HCT116 (cell line): ENCODE data around the gene PIGN.

Experiments
- EZH2 ChIP-seq: fragments of 200-600 bp; sonication (generic); IDR thresholded peaks from 2 replicates; pipeline ENCODE4 v1.6.1; 2017; ENCODE audit warnings: antibody characterized with exemption, mixed run types
- POLR2A ChIP-seq: IDR thresholded peaks from 2 replicates; pipeline ENCODE4 v1.7.0; 2011; ENCODE audit warnings: borderline replicate concordance; ENCODE audit not compliant: insufficient read depth, insufficient read length; ENCODE audit errors: extremely low read depth
- POLR2AphosphoS5 ChIP-seq: IDR thresholded peaks from 2 replicates; pipeline ENCODE4 v1.6.1; 2011; ENCODE audit warnings: mild to moderate bottlenecking, low read depth, low read length, moderate library complexity
- SRF ChIP-seq: IDR thresholded peaks from 2 replicates; pipeline ENCODE4 v1.6.1; 2012; ENCODE audit warnings: low read depth
- ZFX ChIP-seq: fragments of 450-650 bp; IDR thresholded peaks from 2 replicates; pipeline ENCODE4 v1.6.1; 2017
- TF ChIP-seq, protein P1 (sequence below), 3 experiments: fragments of 200-600 bp in 1 of 3; sonication (generic) in 1 of 3; IDR thresholded peaks in 2 of 3; conservative IDR thresholded peaks in 1 of 3; 2 replicates each; pipeline ENCODE4 v1.5.1; 2012 to 2017; ENCODE audit warnings: low read depth in 2 of 3, low read length in 2 of 3, antibody characterized with exemption in 1 of 3, borderline replicate concordance in 1 of 3, control low read depth in 1 of 3, mild to moderate bottlenecking in 1 of 3, mixed read lengths in 1 of 3, mixed run types in 1 of 3, moderate library complexity in 1 of 3; ENCODE audit not compliant: insufficient read depth in 1 of 3
- TF ChIP-seq, protein P2 (sequence below): IDR thresholded peaks from 2 replicates; pipeline ENCODE4 v1.6.1; 2012; ENCODE audit warnings: low read depth
- TF ChIP-seq, protein P3 (sequence below): IDR thresholded peaks from 2 replicates; pipeline ENCODE4 v1.6.1; 2012

DNA sequence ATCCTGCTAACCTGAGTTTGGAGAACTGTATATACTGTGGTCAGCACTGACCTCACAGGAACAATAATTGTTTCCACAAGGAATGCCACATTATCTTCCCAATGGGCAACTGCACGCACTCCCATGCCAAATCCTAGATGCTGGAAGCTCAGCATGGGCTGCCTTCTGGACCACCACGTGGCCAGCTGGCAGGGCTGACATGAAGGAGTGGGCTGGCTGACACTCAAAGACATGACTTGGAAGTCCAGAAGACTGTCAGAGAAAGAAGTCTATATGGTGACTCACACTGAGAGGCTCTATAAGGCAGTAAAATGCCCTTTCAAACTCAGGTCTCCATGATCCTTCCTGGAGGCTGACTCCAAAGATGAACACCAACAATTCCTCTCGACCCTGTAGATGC, 195.7 kb downstream of the PIGN start:
- TF ChIP-seq, protein P1, sequence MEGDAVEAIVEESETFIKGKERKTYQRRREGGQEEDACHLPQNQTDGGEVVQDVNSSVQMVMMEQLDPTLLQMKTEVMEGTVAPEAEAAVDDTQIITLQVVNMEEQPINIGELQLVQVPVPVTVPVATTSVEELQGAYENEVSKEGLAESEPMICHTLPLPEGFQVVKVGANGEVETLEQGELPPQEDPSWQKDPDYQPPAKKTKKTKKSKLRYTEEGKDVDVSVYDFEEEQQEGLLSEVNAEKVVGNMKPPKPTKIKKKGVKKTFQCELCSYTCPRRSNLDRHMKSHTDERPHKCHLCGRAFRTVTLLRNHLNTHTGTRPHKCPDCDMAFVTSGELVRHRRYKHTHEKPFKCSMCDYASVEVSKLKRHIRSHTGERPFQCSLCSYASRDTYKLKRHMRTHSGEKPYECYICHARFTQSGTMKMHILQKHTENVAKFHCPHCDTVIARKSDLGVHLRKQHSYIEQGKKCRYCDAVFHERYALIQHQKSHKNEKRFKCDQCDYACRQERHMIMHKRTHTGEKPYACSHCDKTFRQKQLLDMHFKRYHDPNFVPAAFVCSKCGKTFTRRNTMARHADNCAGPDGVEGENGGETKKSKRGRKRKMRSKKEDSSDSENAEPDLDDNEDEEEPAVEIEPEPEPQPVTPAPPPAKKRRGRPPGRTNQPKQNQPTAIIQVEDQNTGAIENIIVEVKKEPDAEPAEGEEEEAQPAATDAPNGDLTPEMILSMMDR (IDR thresholded peaks at IDR 0.05 in 2 of 3, conservative IDR thresholded peaks at IDR 0.05 in 1 of 3; ENCODE audit: borderline replicate concordance in 1 of 3, insufficient read depth in 1 of 3, low read depth in 2 of 3, low read length in 2 of 3): no peak
- no peak for TF ChIP-seq POLR2AphosphoS5
- TF ChIP-seq EZH2: no peak
- TF ChIP-seq, protein P2, sequence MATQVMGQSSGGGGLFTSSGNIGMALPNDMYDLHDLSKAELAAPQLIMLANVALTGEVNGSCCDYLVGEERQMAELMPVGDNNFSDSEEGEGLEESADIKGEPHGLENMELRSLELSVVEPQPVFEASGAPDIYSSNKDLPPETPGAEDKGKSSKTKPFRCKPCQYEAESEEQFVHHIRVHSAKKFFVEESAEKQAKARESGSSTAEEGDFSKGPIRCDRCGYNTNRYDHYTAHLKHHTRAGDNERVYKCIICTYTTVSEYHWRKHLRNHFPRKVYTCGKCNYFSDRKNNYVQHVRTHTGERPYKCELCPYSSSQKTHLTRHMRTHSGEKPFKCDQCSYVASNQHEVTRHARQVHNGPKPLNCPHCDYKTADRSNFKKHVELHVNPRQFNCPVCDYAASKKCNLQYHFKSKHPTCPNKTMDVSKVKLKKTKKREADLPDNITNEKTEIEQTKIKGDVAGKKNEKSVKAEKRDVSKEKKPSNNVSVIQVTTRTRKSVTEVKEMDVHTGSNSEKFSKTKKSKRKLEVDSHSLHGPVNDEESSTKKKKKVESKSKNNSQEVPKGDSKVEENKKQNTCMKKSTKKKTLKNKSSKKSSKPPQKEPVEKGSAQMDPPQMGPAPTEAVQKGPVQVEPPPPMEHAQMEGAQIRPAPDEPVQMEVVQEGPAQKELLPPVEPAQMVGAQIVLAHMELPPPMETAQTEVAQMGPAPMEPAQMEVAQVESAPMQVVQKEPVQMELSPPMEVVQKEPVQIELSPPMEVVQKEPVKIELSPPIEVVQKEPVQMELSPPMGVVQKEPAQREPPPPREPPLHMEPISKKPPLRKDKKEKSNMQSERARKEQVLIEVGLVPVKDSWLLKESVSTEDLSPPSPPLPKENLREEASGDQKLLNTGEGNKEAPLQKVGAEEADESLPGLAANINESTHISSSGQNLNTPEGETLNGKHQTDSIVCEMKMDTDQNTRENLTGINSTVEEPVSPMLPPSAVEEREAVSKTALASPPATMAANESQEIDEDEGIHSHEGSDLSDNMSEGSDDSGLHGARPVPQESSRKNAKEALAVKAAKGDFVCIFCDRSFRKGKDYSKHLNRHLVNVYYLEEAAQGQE: no peak
- no peak for TF ChIP-seq ZFX
- no peak for TF ChIP-seq SRF
- no peak for TF ChIP-seq POLR2A
- TF ChIP-seq, protein P3, sequence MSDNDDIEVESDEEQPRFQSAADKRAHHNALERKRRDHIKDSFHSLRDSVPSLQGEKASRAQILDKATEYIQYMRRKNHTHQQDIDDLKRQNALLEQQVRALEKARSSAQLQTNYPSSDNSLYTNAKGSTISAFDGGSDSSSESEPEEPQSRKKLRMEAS: no peak
